Cardiac septum (tissue), 1 donor: ENCODE measurements around the gene LMAN1. TPM values are rescaled to one million over a fixed set of nuclear protein-coding genes. Genes with fewer than 3 reads are reported as not detected.

Experiments
- DNase-seq: peaks from one replicate; pipeline ENCODE4 v3.0.0-alpha.2; 2020; ENCODE audit warnings: low spot score
- intact Hi-C: fragments of 100-400 bp; cut with DNase I; formaldehyde crosslinking; loops from one replicate; pipeline ENCODE4 v1.14.0; 2022
- total RNA-seq: library from RNA; stranded (reverse); fragmentation: NEBNext Ultra II Directional; extraction: Animal tissue kit (Norgen Biotek cat#: 25700); gene quantifications from one replicate; pipeline ENCODE4 v1.2.1, GENCODE V29; 2021
- donor health status: DM: no; HTN: no; CAD: no.

Gene LMAN1
- total RNA-seq, 1 donor from 2014 or later, result 50.8 TPM

DNA sequence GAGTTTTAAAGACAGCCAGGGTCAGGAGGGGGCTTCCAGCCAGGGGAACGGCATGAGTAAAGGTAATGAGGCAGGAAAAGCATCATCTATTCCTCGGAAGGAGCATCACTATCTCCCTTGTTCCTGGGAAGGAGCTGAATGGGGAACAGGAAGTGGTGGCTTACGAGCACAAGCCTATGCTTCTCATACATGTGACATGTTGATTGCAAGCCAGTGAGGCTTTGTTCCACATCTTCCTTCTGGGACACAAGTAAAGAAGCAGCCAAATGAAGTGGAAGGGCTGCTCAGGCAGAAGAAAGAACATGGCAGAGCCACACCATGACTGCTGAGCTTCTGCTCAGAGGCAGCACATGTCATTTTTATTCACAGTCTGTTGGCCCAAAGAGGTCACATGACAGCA lies 15.1 kb upstream of the LMAN1 start:
- intact Hi-C loops, result no loop called here
- DNase-seq, result no peak

DNA sequence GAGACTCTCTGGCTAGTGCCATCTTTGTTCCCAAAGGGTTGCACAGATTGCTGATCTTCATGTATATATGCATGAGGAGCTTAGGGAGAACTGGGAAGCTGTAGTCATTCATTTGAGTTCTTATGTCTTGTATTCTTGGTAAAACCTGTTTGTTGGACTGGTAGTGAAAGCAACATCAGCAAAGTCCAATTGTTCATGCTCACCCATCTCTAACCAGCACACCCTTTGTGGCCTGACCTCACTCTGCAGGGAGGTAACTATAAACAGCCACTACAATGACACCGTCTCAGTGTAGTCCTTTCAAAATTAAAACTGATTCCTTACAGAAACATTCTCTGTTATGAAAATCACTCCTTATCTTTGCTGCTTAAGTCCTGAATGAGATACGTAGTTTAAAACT lies 13.9 kb upstream of the LMAN1 start:
- intact Hi-C loops, result no loop called here

DNA sequence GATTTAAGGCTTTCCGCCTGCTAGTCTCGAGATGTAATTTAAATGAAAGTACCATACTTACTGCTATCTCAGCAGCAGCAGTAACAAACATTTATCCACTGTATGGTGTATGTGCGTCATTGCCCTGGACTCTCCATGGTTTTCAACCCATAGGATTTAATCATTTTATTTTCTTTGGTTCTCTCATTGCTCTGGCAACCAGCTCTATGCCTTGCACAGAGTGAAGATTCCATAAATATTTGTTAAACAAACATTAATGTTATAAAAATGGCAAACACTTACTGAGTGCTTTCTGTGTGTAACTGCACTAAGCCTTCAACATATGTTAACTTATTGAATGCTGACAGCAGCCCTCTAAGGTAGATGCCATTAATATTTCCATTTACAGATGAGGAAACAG lies 1.3 kb upstream of the LMAN1 start:
- no peak for DNase-seq
- intact Hi-C loops, result no loop called here

More for the DNA sequence above, 13.9 kb upstream of the LMAN1 start:
- DNase-seq, result no peak

DNA sequence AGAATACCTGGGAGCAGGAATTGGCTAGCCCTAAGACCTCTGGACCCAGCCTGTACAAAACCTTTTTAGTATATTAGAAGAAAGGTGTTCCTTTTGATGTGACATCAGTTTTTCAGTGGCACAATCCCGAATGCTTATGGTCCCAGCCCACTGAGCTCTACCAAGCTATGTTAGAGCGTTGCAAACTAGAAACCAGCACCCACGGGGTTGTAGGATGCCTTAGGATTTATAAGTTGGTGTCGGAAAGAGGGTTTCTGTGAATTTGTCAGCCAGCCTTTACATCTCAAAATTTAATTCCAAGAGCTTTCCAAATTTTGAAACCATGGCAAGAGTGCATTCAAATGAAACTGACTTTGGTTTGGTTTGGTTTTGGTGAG lies 499 bp upstream of the LMAN1 start:
- intact Hi-C loops, result no loop called here
- DNase-seq, result no peak

DNA sequence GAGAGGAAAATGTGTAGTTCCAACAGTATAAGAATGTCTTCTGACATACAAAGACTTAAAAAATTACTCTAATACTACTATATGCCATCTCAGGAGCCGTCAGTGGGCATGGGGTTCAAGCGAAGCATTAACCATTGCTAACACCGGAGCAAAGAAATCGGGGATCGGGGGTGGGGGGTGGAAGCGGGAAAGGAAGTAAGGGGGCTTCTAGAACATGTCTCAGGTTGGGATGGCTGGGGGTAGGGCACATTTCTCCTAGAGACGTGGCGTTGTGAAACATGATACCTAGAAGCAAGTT lies 702 bp downstream of the LMAN1 start:
- intact Hi-C loops, result no loop called here
- DNase-seq, result no peak

DNA sequence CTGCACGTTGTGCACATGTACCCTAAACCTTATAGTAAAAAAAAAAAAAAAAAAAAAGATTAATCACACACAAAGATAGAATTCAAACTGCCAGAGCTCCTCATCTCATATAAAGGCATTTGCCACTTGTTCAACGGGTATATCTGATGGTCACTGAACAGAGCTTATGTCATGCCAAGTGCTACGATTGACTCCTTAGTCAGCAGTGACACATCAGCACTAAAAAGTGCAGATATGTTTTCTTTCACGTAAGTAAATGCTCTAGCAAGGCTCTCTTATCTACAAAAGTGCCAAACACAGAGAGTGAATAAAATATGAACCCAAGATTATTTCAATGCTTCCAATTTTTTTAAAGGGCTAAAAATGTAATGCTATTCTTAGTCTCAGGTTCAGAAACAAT lies 1.1 kb downstream of the LMAN1 start:
- intact Hi-C loops, result no loop called here
- no peak for DNase-seq

DNA sequence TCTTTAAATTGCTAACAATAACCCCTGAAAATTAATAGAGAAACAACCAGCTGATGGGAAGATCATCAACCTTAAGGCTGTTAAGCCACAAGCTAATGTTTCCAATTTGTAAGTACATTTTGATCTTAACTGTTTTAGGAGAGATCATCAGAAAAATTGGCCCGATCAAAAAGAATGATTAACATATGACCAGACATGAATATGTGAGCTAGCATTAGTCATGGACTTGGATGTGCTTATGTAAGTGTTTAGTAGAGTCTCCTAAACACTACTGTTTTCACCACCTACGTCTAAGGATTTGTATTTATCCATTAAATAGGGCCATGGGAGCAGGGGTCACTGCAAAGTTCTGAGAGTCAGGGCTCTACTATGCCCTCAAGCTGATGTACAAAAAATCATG lies 4.3 kb downstream of the LMAN1 start:
- no peak for DNase-seq
- intact Hi-C loops, result no loop called here

DNA sequence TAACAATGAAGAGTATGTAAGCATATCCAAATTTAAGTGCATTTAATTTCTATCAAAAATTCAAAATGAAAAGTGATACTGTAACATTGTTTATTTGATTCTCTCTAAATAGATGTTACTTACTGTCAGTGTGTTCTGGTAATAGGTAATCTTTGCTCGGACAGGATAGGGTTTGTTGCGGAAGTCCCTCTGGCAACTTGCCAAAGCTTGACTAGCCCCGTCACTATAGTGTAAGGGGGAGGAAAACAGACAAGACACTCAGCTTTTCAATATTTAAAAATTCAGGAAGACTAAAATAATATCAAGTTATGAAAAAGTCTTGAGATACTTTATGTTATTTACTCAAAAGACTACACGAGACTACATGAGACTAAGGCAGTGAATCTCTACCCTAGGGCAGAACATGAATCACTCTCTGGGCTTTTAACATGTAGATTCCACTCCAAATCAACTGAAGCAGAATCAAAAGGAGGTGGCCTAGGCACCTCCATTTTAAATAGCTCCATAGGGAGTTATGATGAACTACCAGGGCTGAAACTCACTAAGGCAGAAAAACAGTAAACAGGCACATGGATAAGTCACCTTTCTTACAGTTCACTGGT lies 5.9 kb downstream of the LMAN1 start:
- intact Hi-C loops, result no loop called here
- DNase-seq, result no peak

DNA sequence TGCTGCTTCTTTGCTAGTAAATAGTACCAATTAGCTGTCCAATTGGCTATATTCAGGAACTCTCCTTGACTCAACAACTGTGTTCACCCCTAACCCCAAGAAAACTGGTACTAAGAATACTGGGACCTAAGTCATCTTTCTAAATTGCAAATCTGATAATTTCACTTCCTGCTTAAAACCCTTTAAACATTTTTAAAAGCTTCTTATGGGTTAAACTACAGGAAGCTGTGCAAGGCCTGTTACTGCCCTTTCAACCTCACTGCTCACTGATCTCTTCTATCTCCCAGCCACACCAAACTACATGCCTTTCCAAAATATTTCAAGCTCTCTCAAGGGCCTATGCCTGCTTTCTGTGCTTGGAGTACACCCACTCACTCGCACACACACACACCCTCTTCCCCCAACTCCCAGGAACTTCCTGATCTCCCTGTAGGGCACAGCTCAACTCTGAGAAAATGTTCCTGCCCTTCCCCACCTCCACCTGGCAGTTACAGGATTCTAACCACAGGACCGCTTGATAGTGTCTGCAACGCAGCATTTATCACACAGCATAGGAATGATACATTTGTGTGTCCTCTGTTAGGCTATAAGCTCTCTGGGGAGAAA lies 6.7 kb downstream of the LMAN1 start:
- intact Hi-C loops, result no loop called here
- DNase-seq, result no peak

DNA sequence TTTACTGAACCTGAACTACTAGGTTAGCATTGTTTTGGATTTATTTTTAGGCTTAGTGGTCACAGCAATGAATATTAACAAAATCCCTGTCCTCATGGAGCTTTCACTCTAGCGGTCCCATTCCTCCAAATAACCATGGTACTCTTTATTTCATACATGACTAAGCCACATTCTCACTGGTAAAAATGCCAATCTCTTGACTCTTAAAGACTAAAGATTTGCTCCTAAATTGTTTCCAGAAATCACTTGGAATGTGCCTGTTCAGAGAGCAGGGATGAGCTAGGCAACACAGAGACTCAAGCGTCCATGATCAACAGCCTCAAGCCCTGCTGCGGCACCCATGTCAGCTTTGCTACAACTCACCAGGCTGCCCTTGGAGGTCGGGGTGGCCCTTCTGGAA lies 13.5 kb downstream of the LMAN1 start:
- DNase-seq, result no peak
- intact Hi-C loops, result no loop called here

DNA sequence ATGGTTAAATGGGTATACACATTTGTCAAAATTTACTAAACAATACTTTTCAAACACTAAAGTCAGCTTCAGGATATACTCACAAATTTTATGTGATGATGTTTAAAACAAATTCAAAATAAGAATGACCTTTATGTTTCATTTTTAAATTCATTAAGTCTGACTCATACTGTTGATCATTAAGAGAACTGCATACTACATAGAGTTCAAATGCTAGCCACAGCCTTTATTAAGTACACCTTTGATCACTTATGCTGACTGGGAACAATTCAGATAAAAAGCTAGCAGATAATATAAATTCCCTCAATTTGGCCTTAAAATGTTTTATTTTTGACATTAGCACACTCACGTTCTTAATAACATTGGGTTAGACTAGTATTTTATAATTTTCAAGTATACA lies 14.1 kb downstream of the LMAN1 start:
- DNase-seq, result no peak

DNA sequence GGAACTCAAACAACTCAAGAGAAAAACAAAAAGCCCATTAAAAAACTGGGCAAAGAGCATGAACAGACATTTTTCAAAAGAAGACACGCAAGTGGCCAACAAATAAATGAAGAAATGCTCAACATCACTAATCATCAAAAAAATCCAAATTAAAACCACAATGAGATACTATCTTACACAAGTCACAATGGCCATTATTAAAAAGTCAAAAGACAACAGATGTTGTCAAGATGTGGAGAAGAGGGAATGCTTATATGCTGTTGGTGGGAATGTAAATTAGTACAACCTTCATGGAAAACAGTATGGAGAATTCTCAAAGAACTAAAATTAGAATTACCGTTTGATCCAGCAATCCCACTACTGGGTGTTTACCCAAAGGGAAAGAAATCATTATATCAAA lies 15.1 kb downstream of the LMAN1 start:
- intact Hi-C loops, result no loop called here
- no peak for DNase-seq

More for the DNA sequence above, 14.1 kb downstream of the LMAN1 start:
- intact Hi-C loops, result no loop called here

DNA sequence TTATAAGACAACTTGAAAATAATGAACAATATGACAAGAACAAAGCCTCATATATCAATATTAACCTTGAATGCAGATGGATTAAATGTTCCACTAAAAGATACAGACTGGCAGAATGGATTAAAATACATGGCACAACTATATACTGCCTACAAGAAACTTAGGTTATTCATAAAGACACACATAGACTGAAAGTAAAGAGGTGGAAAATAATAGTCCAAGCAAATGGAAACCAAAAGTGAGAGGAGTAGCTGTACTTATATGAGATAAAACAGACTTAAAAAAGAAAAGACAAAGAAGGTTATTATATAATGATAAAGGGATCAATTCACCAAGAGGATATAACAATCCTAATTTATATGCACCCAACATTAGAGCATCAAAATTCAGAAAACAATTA lies 18.2 kb downstream of the LMAN1 start:
- no peak for DNase-seq
- intact Hi-C loops, result no loop called here

DNA sequence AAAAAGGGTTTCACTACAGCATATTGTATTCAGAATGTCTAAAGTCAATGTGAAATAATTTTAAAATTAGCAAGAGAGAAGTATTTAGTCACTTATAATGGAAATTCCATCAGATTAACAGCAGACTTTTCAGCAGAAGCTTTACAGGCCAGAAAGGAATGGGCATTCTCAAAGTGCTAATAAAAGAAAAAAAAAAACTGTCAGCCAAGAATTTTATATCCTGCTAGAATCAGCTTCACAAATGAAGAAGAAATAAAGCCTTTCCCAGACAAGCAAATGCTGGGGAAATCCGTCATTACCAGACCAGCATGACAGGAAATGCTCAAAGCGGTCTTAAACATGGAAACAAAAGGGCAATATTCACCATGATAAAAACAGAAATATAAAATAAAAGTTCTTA lies 18.8 kb downstream of the LMAN1 start:
- intact Hi-C loops, result no loop called here
- no peak for DNase-seq

DNA sequence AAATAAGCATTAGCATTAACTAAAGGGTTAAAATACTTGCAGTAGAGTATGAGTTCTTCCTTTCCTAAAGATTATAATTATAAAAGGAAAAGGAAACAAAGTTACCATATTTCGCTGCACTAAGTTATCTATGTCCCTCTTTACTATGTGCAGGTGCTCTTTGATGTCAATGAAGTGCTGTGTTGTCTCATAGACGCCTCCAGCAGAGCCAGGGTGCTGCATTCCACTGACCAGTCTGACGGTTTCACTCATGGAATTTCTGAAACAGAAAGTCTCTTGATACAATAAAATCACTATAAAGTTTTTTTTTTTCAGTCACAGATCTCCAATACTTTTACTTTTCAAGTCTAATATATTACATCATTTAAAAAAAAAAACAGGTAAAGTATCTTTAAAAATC lies 26.1 kb downstream of the LMAN1 start:
- DNase-seq, result no peak
- intact Hi-C loops, result no loop called here

DNA sequence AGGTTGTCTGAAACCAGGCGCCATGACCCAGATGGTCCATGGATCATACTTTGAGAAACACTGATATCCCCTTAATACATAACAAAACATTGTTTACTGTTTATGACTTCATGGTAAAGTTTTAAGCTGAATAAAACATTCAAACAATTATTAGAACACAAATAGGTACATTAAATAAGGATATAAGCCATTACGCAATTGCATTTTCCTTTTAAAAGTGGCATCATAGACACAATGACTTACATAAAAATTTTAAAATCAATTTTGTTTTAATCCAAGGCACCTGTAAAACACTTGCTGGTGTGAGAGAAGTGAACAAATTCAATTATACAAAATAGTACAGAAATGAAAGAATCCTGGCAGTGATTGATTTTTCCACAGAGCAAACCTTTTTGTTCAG lies 30.4 kb downstream of the LMAN1 start:
- intact Hi-C loops, result no loop called here
- no peak for DNase-seq

DNA sequence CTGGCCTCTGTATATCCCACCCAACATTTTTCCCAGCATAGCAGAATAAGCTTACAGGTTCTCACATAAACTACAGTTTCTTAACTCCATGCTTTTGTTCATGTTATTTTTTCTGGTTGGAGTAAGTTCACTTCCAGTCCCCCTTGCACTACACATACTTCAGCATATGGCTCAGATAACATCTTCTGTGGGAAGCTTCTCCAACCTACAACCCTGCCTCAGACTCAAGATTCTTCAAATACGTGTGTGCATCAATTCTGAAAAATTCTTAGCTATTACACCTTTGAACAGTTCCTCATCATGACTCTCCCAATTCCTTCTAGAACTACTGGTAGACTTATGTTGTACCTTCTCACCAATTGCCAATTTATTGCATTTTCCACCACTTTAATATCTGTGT lies 33.1 kb downstream of the LMAN1 start:
- DNase-seq, result no peak
- intact Hi-C loops, result no loop called here

DNA sequence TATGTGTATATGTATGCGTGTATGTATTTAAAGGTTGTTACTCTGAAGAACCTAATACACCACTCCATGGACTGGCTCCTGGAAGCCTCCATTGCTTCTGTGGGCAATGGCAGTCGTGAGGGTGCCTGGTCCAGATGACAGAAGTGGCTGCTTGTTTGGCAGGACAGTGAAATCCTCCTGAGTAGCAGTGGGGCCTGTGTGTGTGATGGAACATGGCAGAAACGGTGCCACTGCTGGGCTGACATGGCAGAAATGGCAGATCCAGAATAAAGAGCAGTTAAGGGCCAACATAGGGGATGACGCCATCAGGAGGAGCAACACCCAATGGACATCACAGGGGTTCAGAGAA lies 34.5 kb downstream of the LMAN1 start:
- intact Hi-C loops, result no loop called here
- DNase-seq, result no peak

DNA sequence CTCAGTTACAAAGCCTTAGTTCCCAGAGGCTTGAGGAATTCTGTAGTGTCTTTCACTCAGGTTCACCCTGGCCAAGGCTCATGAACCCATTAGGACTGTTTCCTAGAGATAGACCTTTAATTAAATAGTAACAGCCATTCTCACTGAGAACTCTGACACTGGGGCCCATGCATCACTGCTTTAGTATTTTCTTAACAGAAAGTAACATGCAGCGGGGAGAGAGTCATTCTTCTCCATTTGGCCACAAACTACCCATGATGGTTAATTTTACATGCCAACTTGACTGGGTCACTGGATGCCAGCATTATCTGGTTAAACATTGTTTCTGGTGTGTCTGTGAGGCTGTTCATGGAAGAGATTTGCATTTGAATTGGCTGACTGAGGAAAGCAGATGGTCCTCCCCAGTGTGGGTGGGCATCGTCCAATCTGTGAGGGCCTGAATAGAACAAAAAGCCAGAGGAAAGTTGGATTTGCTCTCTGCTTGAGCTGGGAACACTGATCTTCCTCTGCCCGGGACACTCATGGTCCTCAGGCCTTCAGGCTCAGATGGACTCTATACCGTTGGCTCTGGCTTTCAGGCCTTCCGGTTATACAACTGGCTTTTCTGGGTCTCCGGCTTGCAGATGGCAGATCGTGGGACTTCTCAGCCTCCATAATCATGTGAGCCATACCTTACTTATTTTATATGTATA lies 35.0 kb downstream of the LMAN1 start:
- no peak for DNase-seq
- intact Hi-C loops, result no loop called here

DNA sequence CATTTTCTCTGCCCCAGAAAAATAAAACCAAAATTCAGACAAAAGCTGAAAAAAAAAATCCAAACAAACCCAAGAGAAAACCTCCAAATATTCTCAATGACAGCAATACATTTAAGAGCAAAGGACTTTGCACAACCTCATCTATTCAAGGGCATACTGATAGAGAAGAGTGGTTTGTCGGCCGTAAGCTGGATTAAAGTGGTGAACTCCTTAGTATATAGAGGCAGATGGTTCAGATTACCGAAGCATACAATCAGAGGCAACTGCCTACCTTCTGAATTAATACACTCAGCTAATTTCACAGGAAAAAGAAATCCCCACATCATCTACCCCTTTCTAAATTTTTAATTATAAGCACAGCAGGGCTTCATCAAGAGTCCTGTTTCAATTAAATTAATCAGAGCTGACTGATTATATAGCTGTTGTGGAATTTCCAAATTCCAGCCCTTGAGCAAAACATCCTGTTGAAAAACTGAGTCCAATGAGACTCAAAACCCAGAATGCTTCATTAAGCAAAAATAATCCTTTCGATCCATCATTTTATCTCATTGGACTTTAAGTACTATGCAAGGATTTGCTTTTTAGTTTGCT lies 40.5 kb downstream of the LMAN1 start, which contains the start of gene CPLX4:
TSS of gene CPLX4 (minus strand) at position 190 of the 591 bp plus-strand sequence. CDS start at position 3, 187 bp downstream.
- DNase-seq, result no peak
- intact Hi-C loops, result no loop called here

DNA sequence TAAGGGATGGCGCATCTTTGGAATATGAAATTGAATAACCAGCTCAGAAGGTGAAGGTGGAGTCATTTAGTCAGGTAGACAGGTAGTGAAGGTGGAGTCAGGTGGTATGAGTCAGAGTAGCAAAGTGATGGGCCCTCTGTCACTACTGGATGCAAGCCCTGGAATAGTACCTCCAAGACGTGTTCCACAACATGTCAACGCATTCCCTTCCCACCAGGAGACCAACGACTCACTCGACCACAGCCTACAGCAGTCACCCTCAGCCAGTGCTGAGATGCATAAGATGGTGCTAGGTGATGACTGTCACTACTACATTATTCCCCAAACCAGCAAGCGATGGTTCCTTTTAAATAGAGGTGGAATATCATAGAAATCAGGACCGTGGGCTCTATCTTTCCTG lies 47.4 kb downstream of the LMAN1 start:
- intact Hi-C loops, result no loop called here
- no peak for DNase-seq
